K562 (cell line): ENCODE measurements around the gene XPC.

Experiments
- ATF1 ChIP-seq, 2 experiments: fragments of 450-650 bp in 1 of 2; IDR thresholded peaks; 2 replicates each; pipeline ENCODE4 v1.6.1; 2016; ENCODE audit warnings: missing compliant biosample characterization in 1 of 2, missing genetic modification characterization in 1 of 2
- CBFB ChIP-seq: sonication (generic); formaldehyde crosslinking; IDR thresholded peaks from 2 replicates; pipeline ENCODE4 v1.4.0; 2020; ENCODE audit warnings: mild to moderate bottlenecking, missing genetic modification reagents
- CHD2 ChIP-seq: IDR thresholded peaks from 2 replicates; pipeline ENCODE4 v1.6.1; 2011; ENCODE audit warnings: low read depth, low read length
- CTCF ChIP-seq, 3 experiments: IDR thresholded peaks in 2 of 3; conservative IDR thresholded peaks in 1 of 3; 2 replicates each; pipeline ENCODE4 v1.5.1; 2011 to 2012; ENCODE audit warnings: low read length in 3 of 3, mild to moderate bottlenecking in 3 of 3, control low read depth in 2 of 3, improper control_type of control experiment in 1 of 3, inconsistent platforms in 1 of 3, low read depth in 1 of 3, mixed read lengths in 1 of 3, moderate library complexity in 1 of 3; ENCODE audit not compliant: insufficient read depth in 2 of 3
- FOXA1 ChIP-seq: fragments of 450-650 bp; IDR thresholded peaks from 2 replicates; pipeline ENCODE4 v1.6.1; 2016; ENCODE audit warnings: mild to moderate bottlenecking, borderline replicate concordance
- FOXJ2 ChIP-seq: fragments of 200-800 bp; sonication (Bioruptor generic); IDR thresholded peaks from 2 replicates; pipeline ENCODE4 v1.6.1; 2016; ENCODE audit warnings: missing genetic modification characterization, missing compliant biosample characterization
- GABPB2 ChIP-seq: fragments of 250-450 bp; sonication (Bioruptor Pico); conservative IDR thresholded peaks from 2 replicates; pipeline ENCODE4 v1.5.1; 2021; ENCODE audit warnings: mild to moderate bottlenecking
- MTA1 ChIP-seq: fragments of 450-650 bp; IDR thresholded peaks from 2 replicates; pipeline ENCODE4 v1.6.1; 2017; ENCODE audit warnings: borderline replicate concordance
- MXI1 ChIP-seq: IDR thresholded peaks from 2 replicates; pipeline ENCODE4 v1.6.1; 2011; ENCODE audit warnings: low read depth, mild to moderate bottlenecking, improper control_type of control experiment, low read length
- NFIC ChIP-seq: fragments of 450-650 bp; IDR thresholded peaks from 2 replicates; pipeline ENCODE4 v1.6.1; 2017; ENCODE audit warnings: mild to moderate bottlenecking, inconsistent platforms
- SMARCE1 ChIP-seq: fragments of 450-650 bp; IDR thresholded peaks from 2 replicates; pipeline ENCODE4 v1.7.1; 2016; ENCODE audit warnings: mild to moderate bottlenecking
- ZNF224 ChIP-seq: sonication (generic); formaldehyde crosslinking; IDR thresholded peaks from 2 replicates; pipeline ENCODE4 v1.8.0; 2022; ENCODE audit warnings: mild to moderate bottlenecking, missing genetic modification reagents

GRCh38 chr3:14210843-14211594 lies 32.6 kb upstream of the XPC start:
- TF ChIP-seq CTCF (IDR thresholded peaks at IDR 0.05 in 2 of 3, conservative IDR thresholded peaks at IDR 0.05 in 1 of 3; ENCODE audit: insufficient read depth in 2 of 3, low read depth in 1 of 3, low read length in 3 of 3) (no peak), CBFB (CRISPR knock-in tag) (no peak), GABPB2 (no peak), MXI1 (no peak), ATF1 (CRISPR knock-in tag; IDR thresholded peaks at IDR 0.05) (no peak), ATF1 (tag; IDR thresholded peaks at IDR 0.05) (no peak), ZNF224 (CRISPR knock-in tag) (no peak), MTA1 (no peak), CHD2 (no peak), SMARCE1 (no peak), NFIC (no peak), FOXA1 (no peak), FOXJ2 (tag) (no peak)
